Activated T-helper 1 cell treated with anti-CD3 and anti-CD28 coated beads, Interleukin-2, amount 50 U/mL, for 16 hours (primary cell): Measurements from ENCODE around the gene RNASET2.
"Not testable (repeated sequence)": the region's sequence is repeated elsewhere in the genome, so short reads cannot be mapped to it uniquely, and the experiment has no call there.

Source experiments
- DNase-seq, 2 donors: peaks; one replicate each; pipeline ENCODE4 v3.0.0-alpha.2; 2020; ENCODE audit warnings: low read depth in 1 of 2, low spot score in 1 of 2

The RNASET2 gene

GRCh38 chr6:166905013-166905412 lies 51.3 kb downstream of the RNASET2 start:
- no peak for DNase-seq

GRCh38 chr6:166904101-166904746 lies 52.1 kb downstream of the RNASET2 start:
- DNase-seq, result no peak

- DNase-seq, result no peak
Observed at GRCh38 chr6:166903500-166903899, 52.9 kb downstream of the RNASET2 start.

- DNase-seq, result no peak
Observed at GRCh38 chr6:166903027-166903426, 53.3 kb downstream of the RNASET2 start.

GRCh38 chr6:166902211-166902755 lies 54.1 kb downstream of the RNASET2 start:
- no peak for DNase-seq

- no peak for DNase-seq
Observed at GRCh38 chr6:166901626-166902025, 54.7 kb downstream of the RNASET2 start.

GRCh38 chr6:166900956-166901607 lies 55.3 kb downstream of the RNASET2 start:
- no peak for DNase-seq

GRCh38 chr6:166900130-166900708 lies 56.1 kb downstream of the RNASET2 start:
- no peak for DNase-seq

GRCh38 chr6:166898910-166899309 lies 57.4 kb downstream of the RNASET2 start:
- no peak for DNase-seq

- DNase-seq, result not testable (repeated sequence)
Observed at GRCh38 chr6:166894614-166895013, 61.7 kb downstream of the RNASET2 start.

- DNase-seq, result not testable (repeated sequence)
Observed at GRCh38 chr6:166892472-166892871, 63.9 kb downstream of the RNASET2 start.

- DNase-seq, result not testable (repeated sequence)
Observed at GRCh38 chr6:166886773-166887172, 69.6 kb downstream of the RNASET2 start.

- DNase-seq, result not testable (repeated sequence)
Observed at GRCh38 chr6:166884958-166885357, 71.4 kb downstream of the RNASET2 start.

- DNase-seq, result no peak
Observed at GRCh38 chr6:166879594-166879993, 76.8 kb downstream of the RNASET2 start.
